ENCODE results near the gene PON2. TPM values are rescaled to one million over a fixed set of nuclear protein-coding genes. Genes with fewer than 3 reads are reported as not detected.

The PON2 gene
- total and polyA plus RNA-seq, 2 experiments from 2014 or later: 39.4 to 42.4 TPM

GRCh38 chr7:95394370-95394769 lies 40.5 kb downstream of the PON2 start:
- H3K27me3 Mint-ChIP-seq (ENCODE audit: insufficient read depth, low read depth, poor library complexity): peaks cover 15% of the 10 kb centered on the region
- Histone ChIP-seq H3K4me3 (no peak overlapping the region), H3K36me3 (ENCODE audit: insufficient read depth) (no peaks in the 10 kb centered on the region), H4K20me1 (replicated peaks; ENCODE audit: insufficient read depth) (no peaks in the 10 kb centered on the region), H3F3A (replicated peaks; ENCODE audit: low read depth) (no peaks in the 10 kb centered on the region), H3K27ac (ENCODE audit: low read depth) (no peak overlapping the region), H2AFZ (no peak overlapping the region), H3K4me2 (no peak overlapping the region), H3K9me2 (ENCODE audit: insufficient read depth) (no peaks in the 10 kb centered on the region), H3K27me3 (ENCODE audit: insufficient read depth) (peaks cover 15% of the 10 kb centered on the region; the same call in 1 of the 2 replicates), H3K4me1 (ENCODE audit: insufficient read depth) (peaks cover 3% of the 10 kb centered on the region; the same call in 1 of the 2 replicates), H3K79me2 (replicated peaks; ENCODE audit: insufficient read depth) (no peaks in the 10 kb centered on the region)
- no peak for ATAC-seq
- no peak for DNase-seq (ENCODE audit: low spot score)
- H3K9me3 Mint-ChIP-seq: no peaks in the 10 kb centered on the region
- TF ChIP-seq ZNF331 (CRISPR knock-in tag; IDR thresholded peaks at IDR 0.05; ENCODE audit: low read depth) (no peak), JUNB (IDR thresholded peaks at IDR 0.05; ENCODE audit: unreplicated experiment) (no peak), ZNF114 (CRISPR knock-in tag; IDR thresholded peaks at IDR 0.05) (no peak), EZH2 (IDR thresholded peaks at IDR 0.05; ENCODE audit: low read depth, unreplicated experiment) (no peak), EZH2phosphoT487 (IDR thresholded peaks at IDR 0.05; ENCODE audit: unreplicated experiment) (no peak), ETS1 (IDR thresholded peaks at IDR 0.05) (no peak), REST (IDR thresholded peaks at IDR 0.05; ENCODE audit: unreplicated experiment) (no peak), NANOG (IDR thresholded peaks at IDR 0.05; ENCODE audit: borderline replicate concordance) (no peak), ZNF462 (CRISPR knock-in tag; IDR thresholded peaks at IDR 0.05) (no peak), POLR2AphosphoS5 (IDR thresholded peaks at IDR 0.05; ENCODE audit: low read depth) (no peak), CREB1 (CRISPR knock-in tag; IDR thresholded peaks at IDR 0.05; ENCODE audit: low read depth) (no peak)
- no peak overlapping the region for H3K27ac Mint-ChIP-seq
- no peak overlapping the region for H3K4me3 Mint-ChIP-seq
- peaks cover 9% of the 10 kb centered on the region for H3K4me1 Mint-ChIP-seq
- no peaks in the 10 kb centered on the region for H3K36me3 Mint-ChIP-seq (ENCODE audit: low read depth)
